ENCODE measurements around the gene UBE2E2.

UBE2E2 gene

DNA sequence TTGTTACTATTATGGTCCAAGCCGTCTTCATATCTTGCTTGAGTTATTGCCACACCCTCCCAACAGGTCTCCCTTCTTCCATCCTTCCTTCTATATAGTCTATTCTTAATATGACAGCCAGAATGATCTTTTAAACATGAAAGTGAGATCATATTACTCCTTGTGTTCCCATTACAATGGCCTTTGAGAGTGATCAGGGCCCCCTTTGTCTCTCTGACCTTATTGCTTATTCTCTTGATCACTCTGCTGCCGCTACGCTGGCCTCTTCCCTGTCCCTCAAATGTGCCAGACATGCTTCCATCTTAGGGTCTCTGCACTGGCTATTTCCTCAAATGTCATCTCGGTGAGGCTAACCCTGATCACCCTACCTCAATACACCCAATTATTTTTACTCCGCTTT is 38.1 kb downstream of the UBE2E2 start:
- no peak for DNase-seq

GRCh38 chr3:23242106-23242505 is 39.0 kb downstream of the UBE2E2 start:
- DNase-seq = no peak

- no peak for DNase-seq
These were observed 41.4 kb downstream of the UBE2E2 start for GRCh38 chr3:23244324-23245041.

GRCh38 chr3:23246651-23247050 is 43.5 kb downstream of the UBE2E2 start:
- no peak for DNase-seq

DNA sequence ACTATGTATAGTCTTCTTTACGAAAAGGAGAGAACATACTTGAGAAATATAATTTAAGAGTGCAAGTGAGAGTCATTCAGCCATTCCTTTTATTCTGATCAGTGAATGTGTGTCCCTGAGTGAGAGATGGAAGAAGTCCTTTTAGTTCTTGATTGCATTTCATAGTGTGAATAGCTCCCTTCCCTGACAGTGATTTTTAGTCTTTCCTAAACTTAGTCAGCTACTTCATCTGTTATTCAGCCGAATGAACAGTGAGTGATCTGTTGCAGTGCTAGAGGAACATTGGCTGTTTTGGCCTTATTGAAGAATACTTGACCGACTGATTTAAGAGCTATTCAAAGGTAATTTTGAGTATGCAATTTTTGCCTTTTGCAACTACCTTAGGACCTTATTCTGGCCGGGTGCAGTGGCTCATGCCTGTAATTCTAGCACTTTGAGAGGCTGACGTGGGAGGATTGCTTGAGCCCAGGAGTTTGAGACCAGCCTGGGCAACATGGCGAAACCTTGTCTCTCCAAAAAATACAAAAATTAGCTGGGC is 45.5 kb downstream of the UBE2E2 start:
- no peak for DNase-seq

- DNase-seq = no peak
These were observed 46.8 kb downstream of the UBE2E2 start for GRCh38 chr3:23249961-23250360.

DNA sequence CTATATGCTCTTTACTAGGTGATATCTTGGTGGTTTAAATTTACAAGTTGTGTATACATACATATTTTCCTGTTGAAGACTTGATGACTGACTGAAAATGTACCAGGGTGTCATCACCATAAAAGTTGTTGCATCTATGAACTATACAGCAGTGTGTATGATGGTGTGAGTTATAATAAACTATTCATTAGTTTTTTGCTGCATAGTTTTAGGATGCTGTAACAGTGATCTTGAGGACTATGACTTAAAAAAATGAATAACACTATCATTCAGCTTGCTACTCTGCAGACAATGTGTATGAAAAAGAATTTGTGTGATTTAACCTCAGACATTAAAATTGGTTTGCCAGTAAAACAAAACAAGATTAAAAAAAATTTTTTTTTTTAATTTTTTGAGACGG is 49.0 kb downstream of the UBE2E2 start:
- no peak for DNase-seq

DNA sequence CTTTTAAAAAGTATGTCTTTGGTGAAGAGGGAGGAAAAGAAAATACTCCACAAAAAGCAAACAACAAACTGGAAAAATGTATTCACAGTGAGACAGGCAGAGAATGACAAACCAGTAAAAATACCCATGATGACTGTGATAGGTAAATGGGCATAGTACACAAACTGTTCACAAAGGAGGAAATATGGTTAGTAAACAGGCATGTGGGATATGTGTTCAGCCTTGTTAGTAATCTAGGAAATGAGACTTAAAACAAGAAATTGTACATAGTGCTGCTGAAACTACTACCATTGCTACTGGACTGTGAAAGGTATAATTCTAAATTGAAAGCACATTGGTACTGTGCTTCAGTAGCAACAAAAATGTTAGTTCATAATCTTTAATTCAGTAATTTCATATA is 50.1 kb downstream of the UBE2E2 start:
- DNase-seq = no peak

GRCh38 chr3:23254282-23254681 is 51.2 kb downstream of the UBE2E2 start:
- no peak for DNase-seq

DNA sequence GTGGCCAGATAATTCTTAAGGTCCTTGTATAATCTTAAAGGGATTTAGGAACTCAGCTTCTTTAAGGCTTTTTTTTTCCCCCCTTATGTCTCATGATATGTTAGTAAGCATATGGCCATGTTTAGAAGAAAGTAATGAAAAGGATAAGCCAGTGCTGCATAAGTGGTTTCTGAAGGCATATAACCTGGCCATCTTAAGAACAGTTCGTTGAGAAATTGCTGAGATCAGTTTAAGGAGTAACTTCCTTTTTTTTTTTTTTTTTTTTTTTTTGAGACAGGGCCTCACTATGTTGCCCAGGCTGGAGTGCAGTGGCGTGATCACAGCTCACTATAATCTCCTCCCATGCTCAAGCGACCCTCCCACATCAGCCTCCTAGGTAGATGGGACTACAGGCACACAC is 51.7 kb downstream of the UBE2E2 start:
- DNase-seq = no peak

DNA sequence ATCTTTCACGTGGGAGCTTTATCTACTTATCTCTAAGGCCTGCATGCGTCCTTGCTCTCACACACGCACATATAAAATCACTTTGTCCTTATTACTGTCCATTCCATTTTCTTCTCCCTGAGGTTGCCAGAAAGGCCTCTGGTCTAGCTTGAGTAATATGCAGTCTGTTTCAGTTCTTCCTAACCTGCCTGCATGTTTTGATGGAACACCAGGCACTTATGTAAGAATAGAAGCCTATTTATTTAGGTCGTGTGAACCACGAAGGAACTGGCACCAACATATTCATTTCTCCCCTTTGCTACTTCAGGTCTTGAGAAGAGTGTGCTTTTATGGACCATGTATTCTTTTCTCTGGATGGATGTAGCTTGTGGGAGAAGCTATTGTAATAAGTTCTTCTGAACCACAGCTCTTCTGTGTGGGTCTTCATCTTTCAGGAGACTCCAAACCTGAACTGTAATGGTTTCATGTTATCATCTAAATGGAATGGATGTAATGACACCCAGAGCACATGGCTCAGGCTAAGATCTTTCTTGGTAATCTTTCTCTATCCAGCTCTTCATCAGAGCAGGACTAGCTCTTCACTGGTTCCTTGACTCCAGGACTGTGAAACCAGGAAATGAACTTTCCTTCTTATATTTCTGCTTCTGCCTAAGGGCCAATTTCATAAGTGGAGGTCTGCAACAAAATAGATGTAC is 53.8 kb downstream of the UBE2E2 start:
- DNase-seq = no peak

DNA sequence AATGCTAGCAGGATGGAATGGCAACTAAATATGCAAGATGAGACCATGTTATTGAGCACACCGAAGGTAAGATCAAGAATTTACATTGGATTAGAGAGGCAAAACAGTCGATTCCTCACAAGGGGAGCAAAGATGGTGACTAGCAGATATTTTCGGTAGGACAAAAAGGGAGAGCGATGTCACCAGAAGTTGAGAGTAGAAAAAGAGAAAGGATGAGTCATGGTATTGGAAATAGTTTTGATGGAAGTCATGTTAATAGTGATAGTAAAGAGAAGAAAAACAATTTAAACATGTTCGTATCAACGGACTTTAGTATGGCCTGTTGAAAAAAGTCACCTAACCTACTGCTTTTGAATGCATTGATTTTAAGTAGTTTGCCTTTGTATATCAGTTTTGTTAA is 55.0 kb downstream of the UBE2E2 start:
- DNase-seq = no peak

GRCh38 chr3:23259515-23259914 is 56.4 kb downstream of the UBE2E2 start:
- DNase-seq = no peak

- no peak for DNase-seq
These were observed 59.6 kb downstream of the UBE2E2 start for GRCh38 chr3:23262766-23263165.

DNA sequence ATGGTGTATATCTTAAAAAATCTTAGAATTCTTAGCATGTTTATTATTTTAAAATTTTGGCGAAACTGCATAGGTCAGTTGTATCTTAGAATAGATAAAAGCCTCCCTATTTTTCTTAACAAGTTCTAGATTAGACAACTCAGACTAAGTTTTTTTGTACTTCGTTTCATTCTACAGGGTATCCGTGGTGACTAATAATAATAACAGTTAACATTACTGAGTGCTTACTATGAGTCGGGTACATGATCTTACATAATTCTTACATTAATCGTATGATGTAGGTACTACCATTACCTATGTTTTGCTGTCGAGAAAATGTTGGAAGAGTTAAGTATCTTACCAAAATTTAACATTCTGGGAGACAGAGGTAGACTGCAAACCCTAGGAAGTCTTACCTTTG is 60.7 kb downstream of the UBE2E2 start:
- DNase-seq = no peak

- DNase-seq = no peak
These were observed 61.3 kb downstream of the UBE2E2 start for GRCh38 chr3:23264413-23264812.

DNA sequence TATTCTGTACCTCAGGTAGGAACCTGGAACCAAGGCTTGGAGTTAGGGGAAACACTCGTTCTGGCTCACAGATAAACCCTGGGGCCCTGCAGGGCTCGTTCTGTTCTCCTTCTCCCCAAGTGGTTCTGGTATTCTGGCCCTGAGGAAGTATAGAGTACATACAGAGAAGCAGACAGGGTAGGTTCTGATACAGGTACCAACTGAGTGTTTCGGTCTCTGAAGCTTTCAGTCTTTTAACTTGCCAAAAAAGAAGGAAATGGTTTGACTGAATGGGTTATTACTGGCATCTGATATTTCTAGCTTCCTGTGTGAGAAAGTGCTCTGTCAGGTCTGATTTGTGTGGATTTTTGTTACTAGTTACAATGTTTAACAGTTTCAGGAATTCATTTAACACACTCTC is 67.3 kb downstream of the UBE2E2 start:
- no peak for DNase-seq

GRCh38 chr3:23271876-23272741 is 69.0 kb downstream of the UBE2E2 start:
- no peak for DNase-seq

DNA sequence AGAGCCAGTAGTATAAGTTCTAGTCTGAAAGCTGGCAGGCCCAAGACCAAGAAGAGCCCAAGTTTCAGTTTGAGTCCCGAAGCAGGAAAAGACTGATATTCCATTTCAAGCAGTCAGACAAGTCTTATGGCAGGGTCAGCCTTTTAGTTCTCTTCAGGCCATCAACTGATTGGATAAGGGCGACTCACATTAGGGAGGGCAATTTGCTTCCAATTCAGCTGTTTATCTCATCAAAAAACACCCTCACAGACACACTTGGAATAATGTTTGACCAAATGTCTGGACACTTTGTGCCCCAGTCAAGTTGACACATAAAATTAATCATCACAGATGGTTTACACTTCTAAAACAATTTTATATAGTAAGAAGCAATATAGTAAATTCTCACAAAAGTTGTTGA is 69.7 kb downstream of the UBE2E2 start:
- DNase-seq = no peak

DNA sequence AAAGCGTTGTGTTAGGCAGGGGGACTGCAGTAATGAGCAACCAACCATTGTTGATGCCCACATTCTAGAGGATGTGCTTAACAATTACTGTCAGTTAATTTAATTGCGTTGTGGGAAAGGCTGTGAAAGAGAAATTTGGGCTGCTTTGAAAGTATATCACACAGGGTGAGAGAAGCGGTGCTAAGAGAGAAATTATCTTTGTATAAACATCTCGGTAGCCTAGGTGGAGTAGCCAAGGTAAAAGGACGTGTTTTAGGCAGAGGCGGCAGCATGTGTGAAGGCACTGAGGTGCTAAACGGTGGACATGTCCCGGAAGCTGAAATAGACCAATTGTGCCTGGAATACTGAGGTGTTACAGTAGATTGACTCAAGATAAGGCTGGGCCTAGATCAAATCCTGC is 71.9 kb downstream of the UBE2E2 start:
- no peak for DNase-seq

DNA sequence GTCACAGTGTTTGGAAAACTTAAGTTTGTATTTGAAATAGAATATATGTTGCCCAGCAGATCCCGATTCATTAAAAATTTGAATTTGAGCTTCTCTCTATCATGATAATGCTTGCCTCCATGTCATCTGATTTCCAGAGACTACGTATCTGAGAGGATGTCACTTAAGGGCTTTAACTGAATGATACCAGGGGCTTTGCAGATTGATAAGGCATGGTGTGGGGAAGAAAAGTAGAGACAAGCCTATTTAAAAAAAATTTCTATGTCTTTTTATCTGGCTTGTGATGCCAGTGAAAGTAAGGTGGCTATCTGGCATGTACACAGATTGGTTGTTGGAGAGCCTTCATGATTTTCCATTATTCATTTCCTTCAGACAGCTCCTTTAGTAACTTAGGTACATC is 72.7 kb downstream of the UBE2E2 start:
- DNase-seq = no peak

DNA sequence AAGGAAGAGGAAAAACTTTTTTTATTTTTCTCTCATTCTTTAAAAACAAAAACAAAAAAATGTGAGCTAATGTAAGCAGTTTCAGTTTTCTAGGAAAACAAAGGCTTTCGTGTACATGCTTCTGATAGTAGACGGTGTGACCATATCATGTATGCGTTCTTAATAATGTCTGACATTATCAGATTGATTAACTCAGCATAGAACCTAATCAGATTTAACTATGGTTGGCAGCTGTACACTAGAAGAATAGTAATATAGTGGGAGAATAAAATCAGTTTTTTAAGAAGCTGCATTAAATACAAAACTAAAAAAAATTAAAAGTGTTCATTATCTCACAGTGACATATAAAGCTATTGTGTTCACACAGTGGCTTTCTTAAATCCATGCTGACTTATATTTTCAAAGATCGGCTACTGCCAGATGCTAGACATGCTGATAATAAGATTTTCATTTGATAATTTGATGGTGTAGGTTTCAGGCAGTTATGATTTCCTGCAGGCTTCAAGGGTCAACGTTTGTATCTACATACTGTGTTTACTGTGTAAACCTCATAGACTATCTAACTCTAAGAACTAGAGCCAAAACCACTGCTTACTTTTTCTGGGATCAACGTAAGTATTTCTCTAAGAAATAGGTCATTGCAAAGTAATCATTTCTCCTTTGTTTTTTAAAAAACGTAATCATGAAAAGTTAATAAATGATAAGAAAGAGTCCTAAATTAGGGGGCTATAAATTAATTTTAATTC is 74.0 kb downstream of the UBE2E2 start:
- DNase-seq = no peak

GRCh38 chr3:23277688-23278087 is 74.6 kb downstream of the UBE2E2 start:
- no peak for DNase-seq

All from CD4-positive, alpha-beta T cell treated with Interleukin-15 for 1 hour (primary cell).